Medulla oblongata (tissue), 1 donor: ENCODE data around the gene KCNK7.

Experiments
- DNase-seq: peaks from one replicate; pipeline ENCODE4 v3.0.0-alpha.2; 2015; ENCODE audit errors: extremely low spot score

KCNK7 gene

GRCh38 chr11:65588199-65589054, 7.2 kb downstream of the KCNK7 start:
- DNase-seq, result peak; percentile 56

- no peak for DNase-seq
Observed at GRCh38 chr11:65586676-65587075, 8.9 kb downstream of the KCNK7 start.

- no peak for DNase-seq
Observed at GRCh38 chr11:65586247-65586630, 9.4 kb downstream of the KCNK7 start.

GRCh38 chr11:65585396-65586246, 10.0 kb downstream of the KCNK7 start:
- DNase-seq, result no peak

- DNase-seq, result no peak
Observed at GRCh38 chr11:65584723-65585171, 10.9 kb downstream of the KCNK7 start.

GRCh38 chr11:65584106-65584505, 11.5 kb downstream of the KCNK7 start:
- DNase-seq, result no peak

GRCh38 chr11:65583589-65583988, 12.0 kb downstream of the KCNK7 start:
- no peak for DNase-seq

GRCh38 chr11:65581928-65582327, 13.7 kb downstream of the KCNK7 start:
- no peak for DNase-seq

- DNase-seq, result no peak
Observed at GRCh38 chr11:65580756-65581155, 14.8 kb downstream of the KCNK7 start.

GRCh38 chr11:65580031-65580692, 15.4 kb downstream of the KCNK7 start:
- no peak for DNase-seq

- DNase-seq, result no peak
Observed at GRCh38 chr11:65579291-65579690, 16.3 kb downstream of the KCNK7 start.

GRCh38 chr11:65578667-65579066, 16.9 kb downstream of the KCNK7 start:
- DNase-seq, result no peak

- DNase-seq, result no peak
Observed at GRCh38 chr11:65578134-65578533, 17.5 kb downstream of the KCNK7 start.

- no peak for DNase-seq
Observed at GRCh38 chr11:65577756-65578109, 17.9 kb downstream of the KCNK7 start.

- peak; percentile 66 for DNase-seq
Observed at GRCh38 chr11:65576867-65577755, 18.5 kb downstream of the KCNK7 start.

- DNase-seq, result no peak
Observed at GRCh38 chr11:65576232-65576866, 19.3 kb downstream of the KCNK7 start.

- no peak for DNase-seq
Observed at GRCh38 chr11:65575568-65576231, 19.9 kb downstream of the KCNK7 start, which contains the start of gene EHBP1L1. TSS of gene EHBP1L1 (plus strand) at chr11:65576053. CDS start at chr11:65576303, 250 bp downstream.

- DNase-seq, result no peak
Observed at GRCh38 chr11:65574811-65575567, 20.6 kb downstream of the KCNK7 start.

- peak; percentile 84 for DNase-seq
Observed at GRCh38 chr11:65574109-65574810, 21.3 kb downstream of the KCNK7 start.
